GM21619 (cell line): ENCODE measurements around the gene DYNC2H1.

Experiments used
- ATAC-seq: cut with Tn5 transposase; IDR thresholded peaks from one replicate; pipeline ENCODE4 v1.9.1; 2021; ENCODE audit not compliant: unreplicated experiment

Gene DYNC2H1, protein sequence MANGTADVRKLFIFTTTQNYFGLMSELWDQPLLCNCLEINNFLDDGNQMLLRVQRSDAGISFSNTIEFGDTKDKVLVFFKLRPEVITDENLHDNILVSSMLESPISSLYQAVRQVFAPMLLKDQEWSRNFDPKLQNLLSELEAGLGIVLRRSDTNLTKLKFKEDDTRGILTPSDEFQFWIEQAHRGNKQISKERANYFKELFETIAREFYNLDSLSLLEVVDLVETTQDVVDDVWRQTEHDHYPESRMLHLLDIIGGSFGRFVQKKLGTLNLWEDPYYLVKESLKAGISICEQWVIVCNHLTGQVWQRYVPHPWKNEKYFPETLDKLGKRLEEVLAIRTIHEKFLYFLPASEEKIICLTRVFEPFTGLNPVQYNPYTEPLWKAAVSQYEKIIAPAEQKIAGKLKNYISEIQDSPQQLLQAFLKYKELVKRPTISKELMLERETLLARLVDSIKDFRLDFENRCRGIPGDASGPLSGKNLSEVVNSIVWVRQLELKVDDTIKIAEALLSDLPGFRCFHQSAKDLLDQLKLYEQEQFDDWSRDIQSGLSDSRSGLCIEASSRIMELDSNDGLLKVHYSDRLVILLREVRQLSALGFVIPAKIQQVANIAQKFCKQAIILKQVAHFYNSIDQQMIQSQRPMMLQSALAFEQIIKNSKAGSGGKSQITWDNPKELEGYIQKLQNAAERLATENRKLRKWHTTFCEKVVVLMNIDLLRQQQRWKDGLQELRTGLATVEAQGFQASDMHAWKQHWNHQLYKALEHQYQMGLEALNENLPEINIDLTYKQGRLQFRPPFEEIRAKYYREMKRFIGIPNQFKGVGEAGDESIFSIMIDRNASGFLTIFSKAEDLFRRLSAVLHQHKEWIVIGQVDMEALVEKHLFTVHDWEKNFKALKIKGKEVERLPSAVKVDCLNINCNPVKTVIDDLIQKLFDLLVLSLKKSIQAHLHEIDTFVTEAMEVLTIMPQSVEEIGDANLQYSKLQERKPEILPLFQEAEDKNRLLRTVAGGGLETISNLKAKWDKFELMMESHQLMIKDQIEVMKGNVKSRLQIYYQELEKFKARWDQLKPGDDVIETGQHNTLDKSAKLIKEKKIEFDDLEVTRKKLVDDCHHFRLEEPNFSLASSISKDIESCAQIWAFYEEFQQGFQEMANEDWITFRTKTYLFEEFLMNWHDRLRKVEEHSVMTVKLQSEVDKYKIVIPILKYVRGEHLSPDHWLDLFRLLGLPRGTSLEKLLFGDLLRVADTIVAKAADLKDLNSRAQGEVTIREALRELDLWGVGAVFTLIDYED (N-terminal part only)

DNA sequence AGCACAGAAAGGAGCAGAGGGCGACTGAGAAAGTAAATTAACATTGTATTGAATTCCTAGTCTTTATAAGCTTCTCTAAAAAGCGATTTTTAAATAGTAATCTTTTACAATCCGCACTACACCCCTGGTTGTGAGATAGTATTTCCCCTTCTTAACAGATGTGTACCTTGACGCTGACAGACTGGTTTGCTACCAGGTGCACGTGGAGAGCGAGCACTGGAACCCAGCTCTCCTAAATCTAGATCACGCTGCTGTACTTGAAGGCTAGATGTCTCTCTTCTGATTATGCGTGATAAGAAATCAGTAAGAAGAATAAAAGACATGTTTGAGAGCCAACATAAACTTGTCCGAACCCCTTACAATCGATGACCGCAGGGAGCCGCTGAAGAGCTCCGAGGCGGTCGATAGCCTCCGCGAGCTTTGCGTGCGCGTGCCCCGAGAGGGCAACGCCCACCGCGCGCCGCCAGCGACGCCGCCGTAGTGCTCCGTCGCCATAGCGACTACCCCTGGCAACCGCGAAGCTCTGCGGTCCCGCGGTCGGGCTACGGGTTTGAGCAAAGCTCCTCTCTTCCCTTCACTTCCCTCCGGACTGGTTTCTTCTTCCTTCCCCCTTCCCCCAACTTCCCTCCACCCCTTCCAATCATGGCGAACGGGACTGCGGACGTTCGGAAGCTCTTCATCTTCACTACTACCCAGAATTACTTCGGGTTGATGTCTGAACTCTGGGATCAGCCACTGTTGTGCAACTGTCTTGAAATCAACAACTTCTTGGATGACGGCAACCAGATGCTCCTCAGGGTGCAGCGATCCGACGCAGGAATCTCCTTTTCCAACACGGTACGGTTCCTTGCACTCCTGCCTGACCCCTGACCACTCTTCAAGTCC is at the start of gene DYNC2H1:
DYNC2H1 (plus strand) TSS at position 494 of the 885 bp plus-strand sequence; CDS start at position 643, 149 bp downstream.
- ATAC-seq, result peak; percentile 99

DNA sequence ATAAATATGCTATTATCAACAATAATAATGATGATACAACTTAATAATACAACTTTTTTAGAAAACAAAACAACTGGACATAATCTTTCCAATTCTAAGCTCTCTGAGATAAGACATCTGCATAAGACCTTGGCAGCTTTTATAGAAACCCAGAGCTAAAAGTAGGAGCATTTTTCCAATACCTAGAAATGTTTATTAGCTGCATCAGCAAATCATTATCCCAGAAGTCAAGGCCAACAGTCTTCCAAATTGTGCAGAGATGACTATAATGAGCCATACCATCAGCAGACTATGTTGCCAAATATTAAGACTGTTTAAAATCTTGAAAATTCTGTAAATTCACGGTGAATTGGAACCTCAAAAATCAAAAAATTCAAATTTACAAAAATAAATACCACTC is 47.6 kb upstream of the DYNC2H1 start:
- ATAC-seq, result no peak

DNA sequence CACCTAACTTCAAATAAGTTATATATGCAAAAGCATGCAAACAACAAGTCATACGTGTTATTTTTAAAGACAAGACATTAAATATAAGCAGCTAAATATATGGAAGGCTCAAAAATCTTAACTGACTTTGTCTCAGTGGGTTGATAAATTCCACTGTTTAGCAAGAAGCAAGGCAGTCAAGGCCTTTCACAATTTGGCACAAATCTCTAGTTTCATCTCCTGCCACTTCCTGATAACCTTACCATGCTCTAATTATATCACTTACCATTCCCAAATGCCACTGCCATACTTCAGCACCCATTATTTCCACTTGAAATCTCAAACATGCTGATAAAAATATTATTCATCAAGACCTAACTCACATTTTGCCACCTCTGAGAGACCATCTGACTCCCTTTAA is 42.1 kb upstream of the DYNC2H1 start:
- ATAC-seq, result no peak

DNA sequence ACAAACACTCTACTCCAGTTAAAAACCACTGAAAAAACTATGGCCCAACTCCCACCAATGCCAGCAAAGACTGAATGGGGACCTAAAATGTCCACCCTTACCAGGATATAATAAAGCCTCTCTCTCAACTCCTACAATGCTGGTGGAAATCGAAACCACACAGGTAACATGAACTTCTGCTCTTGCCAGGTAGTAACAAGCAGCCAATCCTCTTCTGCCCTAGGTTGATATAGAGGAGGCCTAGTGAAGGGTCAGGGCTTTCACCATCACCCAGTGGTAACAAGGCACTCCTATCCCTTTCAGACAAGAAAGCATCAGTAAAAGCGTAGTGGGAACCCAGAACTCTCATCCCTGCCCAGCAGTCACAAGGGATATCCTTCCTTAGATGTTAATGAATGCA is 39.9 kb upstream of the DYNC2H1 start:
- ATAC-seq, result no peak

DNA sequence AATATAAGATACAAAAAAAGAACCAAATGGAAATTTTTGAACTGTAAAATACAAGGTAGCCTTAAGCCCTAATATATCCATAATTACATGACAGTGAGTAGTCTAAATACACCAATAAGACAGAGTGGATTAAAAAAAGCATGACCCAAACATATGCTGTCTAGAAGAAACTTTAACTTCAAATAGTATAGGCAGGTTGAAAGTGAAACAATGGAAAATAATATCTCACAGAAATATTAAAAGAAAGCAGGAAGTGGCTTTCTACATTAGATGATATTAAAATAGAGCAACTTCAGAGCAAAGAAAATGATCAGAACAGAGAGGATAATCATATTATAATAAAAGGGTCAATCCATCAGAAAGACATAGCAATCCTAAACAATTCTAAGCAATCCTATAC is 39.1 kb upstream of the DYNC2H1 start:
- ATAC-seq, result no peak

DNA sequence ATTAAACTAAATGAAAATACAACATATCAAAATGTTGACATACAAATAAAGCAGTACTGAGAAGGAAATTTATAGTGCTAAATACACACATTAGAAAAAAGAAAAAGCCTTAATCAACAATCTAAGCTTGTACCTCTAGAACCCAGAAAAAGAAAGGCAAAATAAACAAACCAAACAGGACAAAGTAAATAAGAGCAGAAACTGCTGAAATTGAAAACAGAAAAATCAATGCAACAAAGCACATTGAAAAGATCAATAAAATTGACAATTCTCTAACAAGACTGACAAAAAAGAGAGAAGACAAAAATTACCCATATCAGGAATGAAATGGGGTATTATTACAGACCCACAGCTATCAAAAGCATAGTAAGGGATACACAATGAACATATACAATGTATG is 38.2 kb upstream of the DYNC2H1 start:
- ATAC-seq, result no peak

DNA sequence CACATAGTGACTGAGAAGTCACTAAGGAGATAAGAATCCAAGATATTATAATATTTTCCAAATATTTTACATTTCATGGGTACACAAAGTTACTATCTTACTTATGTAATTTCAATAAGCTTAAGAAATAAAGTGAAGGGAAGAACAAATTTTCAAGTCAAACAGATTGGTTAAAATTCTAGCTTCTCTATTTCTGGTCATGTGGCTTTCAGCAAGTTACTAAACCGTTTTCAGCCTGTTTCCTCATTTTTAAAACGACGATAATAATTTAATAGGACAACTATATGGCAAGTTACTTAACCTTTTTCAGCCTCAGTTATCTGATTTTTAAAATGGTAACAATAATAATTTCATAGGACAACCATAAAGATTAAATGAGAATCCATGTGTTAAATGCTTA is 32.9 kb upstream of the DYNC2H1 start:
- no peak for ATAC-seq

DNA sequence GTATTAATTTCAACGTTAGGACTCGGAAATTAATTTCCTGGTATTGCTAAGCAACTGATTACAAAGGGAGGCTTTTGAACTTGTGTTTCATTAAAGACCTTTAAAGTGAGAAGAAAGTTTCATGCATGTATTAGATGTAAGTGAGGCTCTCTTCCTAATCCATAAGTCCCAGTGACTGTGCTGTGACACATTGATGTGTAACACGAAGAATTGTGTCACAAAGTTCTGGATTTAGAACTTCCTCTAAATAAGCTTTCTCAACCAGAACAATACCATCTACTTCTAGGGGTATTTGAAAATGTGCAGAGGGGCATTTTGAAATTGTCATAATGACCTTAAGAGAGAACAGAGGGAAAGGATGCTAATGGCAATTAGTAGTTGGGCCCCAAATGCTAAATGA is 31.7 kb upstream of the DYNC2H1 start:
- ATAC-seq, result no peak

DNA sequence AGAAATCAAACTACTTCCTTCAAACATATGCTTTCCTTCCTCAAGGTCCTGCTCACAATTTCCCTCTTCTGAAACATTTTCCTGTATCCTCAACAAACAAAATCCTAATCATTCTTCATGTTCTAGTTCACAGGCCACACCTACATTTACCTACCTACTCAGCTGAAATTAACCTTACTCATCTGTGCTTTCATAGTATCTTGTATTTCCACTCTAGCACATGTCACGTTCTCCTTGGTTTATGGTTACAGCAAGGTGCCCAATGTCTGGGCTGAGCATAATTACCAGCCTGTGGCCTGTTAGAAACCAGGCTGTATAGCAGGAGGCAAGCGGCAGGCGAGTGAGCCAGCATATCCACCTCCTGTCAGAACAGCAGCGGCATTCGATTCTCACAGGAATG is 30.5 kb upstream of the DYNC2H1 start:
- ATAC-seq, result no peak

DNA sequence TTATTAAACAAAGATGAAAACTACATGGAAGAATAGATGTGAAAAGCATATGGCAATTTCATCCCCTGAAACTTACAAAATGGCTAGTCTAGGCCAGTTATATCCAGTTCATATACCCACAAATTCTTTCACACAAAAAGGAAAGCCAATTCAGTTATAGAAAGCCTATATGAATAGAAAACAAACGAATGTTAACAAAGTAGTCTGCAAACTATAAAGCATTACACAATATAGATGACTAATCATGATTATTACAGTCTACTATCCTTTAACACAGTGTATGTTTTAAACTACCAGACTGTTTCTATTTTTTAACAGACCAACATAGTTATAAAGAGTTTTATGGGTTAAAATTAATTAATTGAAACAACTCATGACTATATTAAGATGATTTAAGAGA is 29.4 kb upstream of the DYNC2H1 start:
- ATAC-seq, result no peak

DNA sequence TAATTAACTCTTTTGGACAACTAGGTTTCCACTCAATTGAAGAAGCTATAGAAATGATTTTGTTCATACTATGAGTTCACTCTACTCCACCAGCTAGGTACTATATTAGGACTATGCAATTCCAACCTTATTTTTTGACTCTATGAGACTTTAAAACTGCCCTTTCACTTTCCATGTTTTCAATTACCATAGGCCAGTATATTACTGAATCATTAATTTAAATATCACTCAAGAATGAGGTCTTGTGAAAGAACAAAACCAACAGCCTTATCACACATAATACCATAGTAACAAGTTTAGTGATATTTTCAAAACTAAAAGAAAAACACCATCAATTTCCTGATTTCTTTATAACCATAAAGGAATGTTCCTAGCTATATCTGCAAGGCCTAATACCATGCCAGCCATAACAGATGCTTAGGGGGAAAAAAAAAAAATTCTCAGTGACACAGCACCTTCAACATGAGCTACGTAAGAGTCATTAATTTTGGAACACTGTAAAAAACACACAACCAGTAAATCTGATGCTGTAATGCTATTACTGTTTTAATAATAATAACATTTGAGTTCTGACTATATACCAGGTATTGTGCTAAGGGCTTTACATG is 23.4 kb upstream of the DYNC2H1 start:
- no peak for ATAC-seq

DNA sequence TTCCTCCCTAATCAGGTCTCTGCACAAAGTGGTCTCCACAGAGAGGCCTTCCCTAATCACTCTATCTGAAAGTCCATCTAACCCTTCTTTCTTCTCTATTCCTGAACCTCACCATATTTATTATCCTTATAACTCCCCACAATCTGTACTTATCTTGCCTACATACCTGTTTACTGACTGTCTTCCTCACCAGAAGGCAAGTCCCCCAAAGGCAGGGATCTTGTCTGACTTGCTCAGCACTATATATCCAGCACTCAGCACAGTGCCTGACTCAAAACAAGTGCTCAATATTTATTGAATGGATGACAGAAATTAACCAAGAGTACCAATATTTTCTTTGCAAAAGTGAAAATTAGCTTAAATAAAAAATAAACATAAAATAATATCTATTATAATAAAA is 22.8 kb upstream of the DYNC2H1 start:
- no peak for ATAC-seq

DNA sequence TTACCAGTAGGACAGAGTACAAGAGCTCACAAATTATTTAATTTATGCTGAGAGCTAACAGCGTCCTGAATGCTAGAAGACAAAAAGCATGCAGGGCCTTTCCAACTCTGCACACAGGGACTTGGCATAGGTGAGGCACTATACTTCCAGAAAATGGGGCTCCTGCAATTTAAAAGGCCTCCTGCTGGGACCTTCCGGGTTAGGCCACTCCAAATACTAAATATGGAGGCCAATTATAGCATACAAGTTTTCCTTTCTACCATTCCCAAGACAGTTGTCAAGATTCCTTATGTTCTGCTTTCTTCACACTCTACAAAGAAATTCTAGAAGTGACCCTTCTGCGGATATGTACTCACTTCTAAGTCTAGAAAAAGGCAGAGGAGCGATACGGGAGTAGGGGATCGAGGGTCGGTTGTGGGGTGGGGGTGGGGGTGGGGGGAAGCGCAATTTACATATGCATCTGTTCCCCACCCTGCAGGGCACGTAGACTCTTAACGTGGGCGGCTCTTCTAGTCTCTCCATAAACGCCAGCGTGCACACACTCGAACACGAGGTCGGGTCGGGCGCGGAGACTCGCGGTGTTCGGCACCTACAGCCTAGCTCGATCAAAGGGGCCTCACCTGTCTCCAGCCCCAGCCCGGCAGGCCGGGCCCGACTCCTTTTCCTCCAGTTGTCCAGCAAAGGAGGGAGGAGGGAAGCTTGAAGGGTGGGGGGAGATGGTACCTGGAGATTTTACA is 18.0 kb upstream of the DYNC2H1 start:
- ATAC-seq, result peak; percentile 33

DNA sequence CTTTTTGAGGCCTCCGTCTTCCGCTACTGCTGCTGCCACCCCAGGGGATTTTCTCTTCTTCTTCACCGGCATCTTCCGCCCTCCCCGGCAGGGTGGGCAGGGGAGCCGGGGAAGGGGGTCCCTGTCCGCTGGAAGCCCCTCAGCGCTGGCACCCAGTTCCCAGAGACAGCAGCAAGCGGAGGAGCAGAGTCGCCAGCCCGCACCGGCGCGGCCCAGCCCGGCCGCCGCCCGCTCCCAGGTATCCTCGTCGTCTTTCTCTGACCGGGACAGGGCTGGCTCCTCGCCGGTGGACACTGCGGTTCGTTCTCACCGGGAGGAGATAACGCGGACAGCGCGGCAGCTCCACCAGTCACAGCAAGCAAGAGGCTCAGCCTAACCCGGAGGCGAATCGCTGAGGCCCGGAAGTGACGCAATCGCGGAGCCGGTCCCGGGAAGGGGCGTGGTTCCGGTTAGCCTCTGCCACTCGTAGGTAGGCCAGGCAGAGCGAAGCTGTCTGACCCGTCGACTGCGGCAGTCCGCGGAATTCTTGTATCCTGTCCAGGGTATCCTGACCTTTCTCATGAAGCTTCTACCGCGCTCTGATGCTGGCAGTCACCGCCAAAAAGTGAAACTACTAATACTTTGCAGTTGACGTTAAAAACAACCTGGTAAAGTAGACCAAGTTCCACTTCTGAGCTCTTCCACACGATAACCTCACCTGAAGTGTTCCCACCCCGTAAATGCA is 17.3 kb upstream of the DYNC2H1 start, which contains the start of gene DCUN1D5:
DCUN1D5 (minus strand) TSS at position 360 of the 724 bp plus-strand sequence; CDS start at position 72, 288 bp downstream.
- peak; percentile 99 for ATAC-seq

DNA sequence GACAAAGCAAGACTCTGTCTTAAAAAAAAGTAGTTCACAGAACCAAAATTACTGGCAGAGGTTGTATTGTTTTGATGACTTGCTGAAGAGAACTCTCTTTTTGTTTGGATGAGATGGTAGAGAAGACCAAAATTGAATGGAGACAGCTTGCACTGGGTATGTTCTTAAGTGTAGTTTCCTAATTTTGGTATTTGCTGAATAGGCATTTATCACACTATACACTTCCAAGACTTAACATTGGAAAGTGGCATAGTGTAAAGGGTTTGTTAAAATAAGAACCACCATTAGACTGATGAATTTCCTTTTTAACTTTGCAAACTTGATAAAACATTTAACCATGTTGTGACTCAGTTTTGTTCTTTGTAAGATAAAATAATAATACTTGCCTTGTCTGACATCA is 11.9 kb upstream of the DYNC2H1 start:
- no peak for ATAC-seq

DNA sequence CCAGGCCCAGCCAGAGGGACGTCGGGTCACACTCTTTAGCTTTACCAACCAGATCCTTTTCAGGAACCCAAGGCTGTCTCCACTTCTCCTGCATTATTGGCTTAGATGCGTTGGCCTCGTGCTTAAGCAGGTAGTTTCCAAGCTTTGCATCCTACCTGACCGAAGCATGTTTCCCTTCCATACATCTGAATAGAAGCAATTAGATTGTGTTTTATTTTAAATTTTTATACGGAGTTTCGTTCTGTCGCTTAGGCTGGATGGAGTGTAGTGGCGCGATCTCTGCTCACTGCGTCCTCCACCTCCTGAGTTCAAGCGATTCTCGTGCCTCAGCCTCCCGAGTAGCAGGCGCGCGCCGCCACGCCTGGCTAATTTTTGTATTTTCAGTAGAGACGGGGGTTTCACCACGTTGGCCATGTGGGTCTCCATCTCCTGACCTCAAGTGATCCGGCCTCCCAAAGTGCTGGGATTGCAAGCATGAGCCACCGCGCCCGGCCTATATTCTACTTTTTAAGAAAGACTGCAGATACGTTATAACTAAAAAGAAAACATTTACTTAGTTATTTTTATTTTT is 677 bp downstream of the DYNC2H1 start:
- ATAC-seq, result no peak

DNA sequence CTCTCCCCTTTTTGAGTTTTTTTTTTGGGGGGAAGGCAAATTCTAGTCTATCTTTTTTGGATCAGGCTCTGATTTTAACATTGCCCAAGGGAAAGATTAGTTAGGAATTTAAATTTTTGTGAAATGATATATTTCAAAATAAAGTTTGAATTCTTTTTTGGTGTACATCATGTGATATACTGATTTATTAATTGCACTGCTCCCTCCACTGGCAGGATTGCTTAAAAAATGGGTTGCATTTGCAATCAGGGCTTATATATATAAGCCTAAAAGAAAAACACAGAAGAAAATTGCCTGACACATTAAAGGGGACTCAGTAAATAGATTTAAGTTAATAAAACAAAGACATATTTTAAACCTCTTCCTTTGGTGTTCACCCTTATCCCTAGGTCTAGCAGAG is 1.2 kb downstream of the DYNC2H1 start:
- no peak for ATAC-seq

DNA sequence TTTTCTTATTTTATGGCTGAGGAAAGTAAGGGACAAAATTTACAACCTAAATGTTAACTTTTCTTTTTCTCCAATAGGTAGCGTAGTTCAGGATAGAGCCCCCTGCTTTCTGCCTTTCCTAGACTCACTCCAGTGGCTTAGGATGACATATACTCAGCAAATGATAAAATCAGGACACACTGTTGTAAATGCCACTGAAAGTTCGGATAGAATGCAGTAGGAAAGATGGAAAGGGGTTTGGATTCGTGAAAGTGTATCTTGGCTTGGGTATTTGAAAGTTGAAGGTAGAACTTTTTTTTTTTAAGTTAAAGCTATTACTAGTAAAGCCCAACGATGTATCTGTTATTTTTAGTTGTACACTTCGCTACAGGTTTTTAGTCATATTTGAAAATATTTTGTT is 2.2 kb downstream of the DYNC2H1 start:
- no peak for ATAC-seq
